Heart left ventricle (tissue), 16 donors: ENCODE measurements around the gene INPP4A. TPM values are rescaled to one million over a fixed set of nuclear protein-coding genes. Genes with fewer than 3 reads are reported as not detected.

Experiments used
- ATAC-seq, 4 donors: fragments of 200-7000 bp; cut with Tn5 transposase; one replicate each; pipeline ENCODE4 v1.9.1; 2020 to 2022; ENCODE audit warnings: moderate library complexity in 4 of 4, mild to moderate bottlenecking in 3 of 4, moderate number of reproducible peaks in 1 of 4
- DNase-seq, 5 donors: peaks; one replicate each; pipeline ENCODE4 v3.0.0-alpha.2; 2020
- H3K27ac ChIP-seq, 12 donors: fragments of 200-600 bp; sonication (generic) in 4 of 12; one replicate each; pipeline versions ENCODE4 v1.5.0 to v1.8.0; 2016 to 2022; ENCODE audit warnings: mild to moderate bottlenecking in 2 of 12
- H3K27me3 ChIP-seq, 9 donors: fragments of 200-600 bp; sonication (generic) in 2 of 9; one replicate each; pipeline versions ENCODE4 v1.5.1 to v1.8.0; 2016 to 2022; ENCODE audit warnings: mild to moderate bottlenecking in 3 of 9
- H3K36me3 ChIP-seq, 9 donors: fragments of 200-600 bp; sonication (generic) in 2 of 9; one replicate each; pipeline versions ENCODE4 v1.5.0 to v1.8.0; 2018 to 2022; ENCODE audit warnings: mild to moderate bottlenecking in 2 of 9
- H3K4me1 ChIP-seq, 12 donors: fragments of 200-600 bp; sonication (generic) in 4 of 12; one replicate each; pipeline versions ENCODE4 v1.5.0 to v1.8.0; 2016 to 2022; ENCODE audit warnings: mild to moderate bottlenecking in 3 of 12
- H3K4me3 ChIP-seq, 12 donors: fragments of 200-600 bp; sonication (generic) in 4 of 12; one replicate each; pipeline versions ENCODE4 v1.5.0 to v1.8.0; 2017 to 2022; ENCODE audit warnings: mild to moderate bottlenecking in 9 of 12, moderate library complexity in 4 of 12
- H3K9me3 ChIP-seq, 12 donors: fragments of 200-600 bp; sonication (generic) in 4 of 12; one replicate each; pipeline versions ENCODE4 v1.5.0 to v1.8.0; 2016 to 2022; ENCODE audit warnings: mild to moderate bottlenecking in 1 of 12
- CTCF ChIP-seq, 12 donors: fragments of 200-600 bp; sonication (generic) in 4 of 12; IDR thresholded peaks; one replicate each; pipeline versions ENCODE4 v1.5.0 to v1.8.0; 2018 to 2022; ENCODE audit warnings: antibody characterized with exemption in 12 of 12, mild to moderate bottlenecking in 5 of 12
- POLR2A ChIP-seq, 2 donors: fragments of 450-650 bp; IDR thresholded peaks; one replicate each; pipeline ENCODE4 v1.6.1; 2017; ENCODE audit warnings: antibody characterized with exemption in 2 of 2, mild to moderate bottlenecking in 2 of 2, moderate library complexity in 2 of 2
- WGBS, 4 donors: extraction: QIAGEN DNeasy Blood & Tissue Kit in 2 of 4; methylation state at CpG; one replicate each; pipeline versions ENCODE4 v1.1.5 to v1.1.7; 2013 to 2018; 5-methylcytosine and 5-hydroxymethylcytosine counted together
- intact Hi-C, 10 donors: fragments of 100-400 bp; cut with DNase I; formaldehyde crosslinking; loops; one replicate each; pipeline versions ENCODE4 v1.11.1 to v1.14.2; 2022
- polyA plus RNA-seq, 2 donors: library from polyadenylated mRNA; stranded (reverse); fragments of 200-250 nt; gene quantifications; one replicate each; pipeline ENCODE4 v1.2.3, GENCODE V29; 2013
- total RNA-seq, 9 donors: library from RNA; depleted of rRNA in 2 of 9; stranded (reverse); fragments of >200 nt in 2 of 9; fragmentation: NEBNext Ultra II Directional in 3 of 9; extraction: Animal tissue kit (Norgen Biotek cat#: 25700) in 3 of 9; gene quantifications; one replicate each; pipeline versions ENCODE4 v1.1.0 to v1.2.4, GENCODE V29; 2016 to 2023
- donor health status: ischemic (EF 13 %, LVEDD 7.1; RV severe dilation, severe dysfunction).
- donor health status: healthy with polysubstance abuse.
- donor health status: DM: no; HTN: yes; CAD: no.
- donor health status: DM: no; HTN: no; CAD: no.
- donor health status: ischemic (EF 25% LVEDD 6.9; RV normal size, moderate dysfunction).
- donor health status: ischemic (EF 25% LVEDD 5.7; RV mildly dilated, moderate dysfunction).
- donor health status: healthy.
- donor health status: DM: yes; HTN: yes; CAD: no.
- donor health status: ischemic (EF 35%, LVEDD 5.7; RV mildly dilated, moderate dysfunction).
- donor health status: nonischemic (EF 11% LVEDD 7.7; RV severe dilation, severe dysfunction).
- donor health status: DM: yes; HTN: yes; CAD: no.
- donor health status: PGD.
- donor health status: ischemic (EF 29% LVEDD 5.4; RV normal size, mild dysfunction).
- donor health status: nonischemic (EF 23%, LVEDD 6.1; RV moderate dilation, normal function).

The INPP4A gene
- total and polyA plus RNA-seq, 11 donors: 5.1 to 30.5 (median 20.3) TPM

GRCh38 chr2:98460573-98461497 lies 16.2 kb downstream of the INPP4A start:
- Histone ChIP-seq H3K27ac (peak overlapping the region in 2 of 12 donors; percentile 29 to 96), H3K36me3 (peaks cover 0 to 10% (median 0%) of the 10 kb centered on the region in 9 donors), H3K4me3 (no peak overlapping the region), H3K27me3 (no peaks in the 10 kb centered on the region), H3K4me1 (peaks cover 2 to 100% (median 47%) of the 10 kb centered on the region in 12 donors), H3K9me3 (no peaks in the 10 kb centered on the region)
- TF ChIP-seq CTCF (IDR thresholded peaks at IDR 0.05) (no peak), POLR2A (IDR thresholded peaks at IDR 0.05) (no peak)
- WGBS, 4 donors: 80 to 86% (median 85%) methylated on average over 14 of the region's 14 CpGs
- intact Hi-C loops: no loop called here
- peak in 1 of 5 donors; percentile 78 for DNase-seq
- peak in 2 of 4 donors; percentile 31 to 47 for ATAC-seq

- no peak for TF ChIP-seq POLR2A (IDR thresholded peaks at IDR 0.05)
- no peak for TF ChIP-seq CTCF (IDR thresholded peaks at IDR 0.05)
- Histone ChIP-seq H3K36me3 (peaks cover 0 to 2% (median 0%) of the 10 kb centered on the region in 9 donors), H3K4me1 (peaks cover 3 to 100% (median 49%) of the 10 kb centered on the region in 12 donors), H3K4me3 (no peak overlapping the region), H3K9me3 (no peaks in the 10 kb centered on the region), H3K27me3 (no peaks in the 10 kb centered on the region), H3K27ac (peak overlapping the region in 1 of 12 donors; percentile 96)
- peak in 4 of 5 donors; percentile 53 to 83 (median 66) for DNase-seq
- peak in 1 of 4 donors; percentile 7 for ATAC-seq
- intact Hi-C loops: no loop called here
- WGBS, 4 donors: 48 to 67% (median 56%) methylated on average over 6 of the region's 6 CpGs
These were observed 16.9 kb downstream of the INPP4A start for GRCh38 chr2:98461498-98462049.

- DNase-seq: no peak
- intact Hi-C loops: no loop called here
- no peak for TF ChIP-seq CTCF (IDR thresholded peaks at IDR 0.05)
- TF ChIP-seq POLR2A (IDR thresholded peaks at IDR 0.05): no peak
- H3K27me3 ChIP-seq: no peaks in the 10 kb centered on the region
- H3K4me1 ChIP-seq: peaks cover 3 to 100% (median 49%) of the 10 kb centered on the region in 12 donors
- no peaks in the 10 kb centered on the region for H3K36me3 ChIP-seq
- H3K9me3 ChIP-seq: no peaks in the 10 kb centered on the region
- H3K4me3 ChIP-seq: peak overlapping the region in 1 of 12 donors; percentile 34
- WGBS, 4 donors: 95 to 99% (median 98%) methylated on average over 11 of the region's 11 CpGs
- H3K27ac ChIP-seq: peak overlapping the region in 1 of 12 donors; percentile 96
- ATAC-seq: no peak
These were observed 18.4 kb downstream of the INPP4A start for GRCh38 chr2:98463081-98463481.

- H3K27ac ChIP-seq: peak overlapping the region in 2 of 12 donors; percentile 2 to 96
- DNase-seq: no peak
- H3K9me3 ChIP-seq: no peaks in the 10 kb centered on the region
- TF ChIP-seq CTCF (IDR thresholded peaks at IDR 0.05): no peak
- TF ChIP-seq POLR2A (IDR thresholded peaks at IDR 0.05): no peak
- no peaks in the 10 kb centered on the region for H3K27me3 ChIP-seq
- no peak for ATAC-seq
- H3K36me3 ChIP-seq: no peaks in the 10 kb centered on the region
- H3K4me1 ChIP-seq: peaks cover 3 to 100% (median 49%) of the 10 kb centered on the region in 12 donors
- intact Hi-C loops: no loop called here
- WGBS, 4 donors: 86 to 96% (median 94%) methylated on average over 7 to 10 of the region's 10 CpGs
- H3K4me3 ChIP-seq: peak overlapping the region in 1 of 12 donors; percentile 34
These were observed 18.9 kb downstream of the INPP4A start for GRCh38 chr2:98463551-98463971.
